Pancreas (tissue), 10 donors: ENCODE results near the gene ELANE. TPM values are rescaled to one million over a fixed set of nuclear protein-coding genes. Genes with fewer than 3 reads are reported as not detected.

ENCODE experiments used
- ATAC-seq, 4 donors: fragments of 200-7000 bp; cut with Tn5 transposase; one replicate each; pipeline versions ENCODE4 v1.8.0 to v1.9.1; 2020; ENCODE audit warnings: mild to moderate bottlenecking in 4 of 4, moderate library complexity in 4 of 4
- DNase-seq, 6 donors: peaks; one replicate each; pipeline ENCODE4 v3.0.0-alpha.2; 2020
- FAIRE-seq: peaks from 2 replicates; lab custom pipeline; 2012; peaks lifted over from hg19 to GRCh38; lab: Jason Lieb, UNC
- H3K27ac ChIP-seq, 4 donors: fragments of 200-600 bp; sonication (generic); 1 replicate in 3 of 4; 2 replicates in 1 of 4; pipeline versions ENCODE4 v1.5.0 to v1.8.0; 2020
- H3K27me3 ChIP-seq, 4 donors: fragments of 200-600 bp; one replicate each; pipeline ENCODE4 v1.8.0; 2021
- H3K36me3 ChIP-seq, 3 donors: fragments of 200-600 bp; sonication (generic) in 1 of 3; one replicate each; pipeline versions ENCODE4 v1.5.0 to v1.8.0; 2020 to 2021
- H3K4me1 ChIP-seq, 3 donors: fragments of 200-600 bp; one replicate each; pipeline ENCODE4 v1.8.0; 2021
- H3K4me3 ChIP-seq, 4 donors: fragments of 200-600 bp; sonication (generic) in 2 of 4; one replicate each; pipeline versions ENCODE4 v1.5.0 to v1.8.0; 2020 to 2021
- H3K9me3 ChIP-seq, 4 donors: fragments of 200-600 bp; one replicate each; pipeline ENCODE4 v1.8.0; 2021
- WGBS, 2 donors: extraction: QIAGEN DNeasy Blood & Tissue Kit; methylation state at CpG; one replicate each; pipeline ENCODE4 v1.1.7; 2013; 5-methylcytosine and 5-hydroxymethylcytosine counted together
- intact Hi-C, 3 donors: fragments of 100-400 bp; cut with DNase I; formaldehyde crosslinking; loops; one replicate each; pipeline versions ENCODE4 v1.11.1 to v1.14.2; 2022
- polyA plus RNA-seq, 2 donors: library from polyadenylated mRNA; stranded (reverse); fragments of 200-250 nt; gene quantifications; one replicate each; pipeline ENCODE4 v1.2.3, GENCODE V29; 2013
- total RNA-seq, 6 donors: library from RNA; stranded (reverse); fragmentation: NEBNext Ultra II Directional in 4 of 6; extraction: Animal tissue kit (Norgen Biotek cat#: 25700) in 4 of 6; gene quantifications; one replicate each; pipeline versions ENCODE4 v1.2.1 to v1.2.4, GENCODE V29; 2021 to 2023
- TF ChIP-seq, protein P1 (sequence below), 4 donors: fragments of 200-600 bp; sonication (generic) in 3 of 4; IDR thresholded peaks; one replicate each; pipeline versions ENCODE4 v1.5.0 to v1.8.0; 2021; ENCODE audit warnings: antibody characterized with exemption in 4 of 4
- donor health status: healthy with polysubstance abuse.
- donor health status: DM: no; HTN: no; CAD: no; lungs with moderate emphysema.
- donor health status: DM: no; HTN: no; CAD: no.
- donor health status: control.
- donor health status: control.
- donor health status: Bipolar disorder and iron deficiency.
- donor health status: DM: yes; HTN: yes; CAD: no.
- donor health status: DM: no; HTN: no; CAD: no.
- donor health status: DM: no; HTN: no; CAD: no.
- donor health status: DM: yes; HTN: yes; CAD: no.

ELANE gene
- total and polyA plus RNA-seq, 8 donors, result 0.16 to 0.57 (median 0.27) TPM; not detected in 4

GRCh38 chr19:858868-859843 lies 7.1 kb downstream of the ELANE start, which contains the start of gene CFD:
Gene CFD, plus strand, starts transcription at chr19:859664. Its CDS starts 26 bp downstream, at chr19:859690.
- FAIRE-seq (no peak), DNase-seq (peak in 2 of 6 donors; percentile 50 to 76), ATAC-seq (peak in 2 of 4 donors; percentile 1 to 26)
- Histone ChIP-seq H3K27ac (no peak within 1 kb of the TSS), H3K4me3 (peak within 1 kb of the TSS in 3 of 4 donors; percentile 18 to 42 (median 28)), H3K27me3 (no peaks in the 10 kb centered on the region), H3K9me3 (no peaks in the 10 kb centered on the region), H3K36me3 (no peaks in the 10 kb centered on the region), H3K4me1 (peaks cover 0 to 2% (median 0%) of the 10 kb centered on the region in 3 donors)
- TF ChIP-seq, protein P1, sequence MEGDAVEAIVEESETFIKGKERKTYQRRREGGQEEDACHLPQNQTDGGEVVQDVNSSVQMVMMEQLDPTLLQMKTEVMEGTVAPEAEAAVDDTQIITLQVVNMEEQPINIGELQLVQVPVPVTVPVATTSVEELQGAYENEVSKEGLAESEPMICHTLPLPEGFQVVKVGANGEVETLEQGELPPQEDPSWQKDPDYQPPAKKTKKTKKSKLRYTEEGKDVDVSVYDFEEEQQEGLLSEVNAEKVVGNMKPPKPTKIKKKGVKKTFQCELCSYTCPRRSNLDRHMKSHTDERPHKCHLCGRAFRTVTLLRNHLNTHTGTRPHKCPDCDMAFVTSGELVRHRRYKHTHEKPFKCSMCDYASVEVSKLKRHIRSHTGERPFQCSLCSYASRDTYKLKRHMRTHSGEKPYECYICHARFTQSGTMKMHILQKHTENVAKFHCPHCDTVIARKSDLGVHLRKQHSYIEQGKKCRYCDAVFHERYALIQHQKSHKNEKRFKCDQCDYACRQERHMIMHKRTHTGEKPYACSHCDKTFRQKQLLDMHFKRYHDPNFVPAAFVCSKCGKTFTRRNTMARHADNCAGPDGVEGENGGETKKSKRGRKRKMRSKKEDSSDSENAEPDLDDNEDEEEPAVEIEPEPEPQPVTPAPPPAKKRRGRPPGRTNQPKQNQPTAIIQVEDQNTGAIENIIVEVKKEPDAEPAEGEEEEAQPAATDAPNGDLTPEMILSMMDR (IDR thresholded peaks at IDR 0.05), result no peak
- WGBS, 2 donors, result 47 to 65% methylated on average over 21 to 24 of the region's 24 CpGs
- intact Hi-C loops, result no loop called here

DNA sequence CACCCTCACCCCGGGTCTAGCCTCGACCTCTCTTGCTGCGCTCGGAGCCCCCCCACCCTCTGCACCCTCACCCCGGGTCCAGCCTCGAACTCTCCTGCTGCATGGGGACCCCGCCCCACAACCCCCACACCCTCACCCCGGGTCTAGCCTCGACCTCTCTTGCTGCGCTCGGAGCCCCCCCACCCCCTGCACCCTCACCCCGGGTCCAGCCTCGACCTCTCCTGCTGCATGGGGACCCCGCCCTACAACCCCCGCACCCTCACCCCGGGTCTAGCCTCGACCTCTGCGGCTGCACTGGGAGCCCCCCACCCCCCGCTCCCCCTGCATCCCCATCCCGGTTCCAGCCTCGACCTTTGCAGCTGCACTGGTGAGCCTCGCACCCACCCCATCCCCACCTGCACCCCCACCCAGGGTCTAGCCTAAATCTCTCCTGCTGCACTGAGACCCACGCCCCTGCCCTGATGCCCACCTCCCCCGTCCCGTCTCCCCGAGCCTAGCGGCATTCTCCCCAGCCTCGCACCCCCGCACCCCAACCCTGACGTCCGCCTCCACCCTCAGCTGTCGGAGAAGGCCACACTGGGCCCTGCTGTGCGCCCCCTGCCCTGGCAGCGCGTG lies 9.1 kb downstream of the ELANE start:
- ATAC-seq (no peak), FAIRE-seq (no peak), DNase-seq (peak in 1 of 6 donors; percentile 84)
- Histone ChIP-seq H3K27ac (no peak overlapping the region), H3K4me3 (peak overlapping the region in 1 of 4 donors; percentile 42), H3K4me1 (peaks cover 0 to 3% (median 0%) of the 10 kb centered on the region in 3 donors), H3K9me3 (no peaks in the 10 kb centered on the region), H3K27me3 (no peaks in the 10 kb centered on the region), H3K36me3 (no peaks in the 10 kb centered on the region)
- intact Hi-C loops, result loop anchor here in 1 of 3 donors (5.0 to 10.0 kb wide), 2 partner anchors 89 to 124 kb away; partner anchors contain the start of gene WDR18
- TF ChIP-seq, protein P1 (IDR thresholded peaks at IDR 0.05), result no peak
- WGBS, 2 donors, result 45 to 53% methylated on average over 18 to 33 of the region's 35 CpGs

GRCh38 chr19:861756-862580 lies 9.9 kb downstream of the ELANE start:
- H3K4me3 ChIP-seq, result no peak overlapping the region
- 15 to 20% methylated on average over 53 to 60 of the region's 60 CpGs for WGBS, 2 donors
- DNase-seq, result peak in 4 of 6 donors; percentile 49 to 86 (median 65)
- no peaks in the 10 kb centered on the region for H3K36me3 ChIP-seq
- no peaks in the 10 kb centered on the region for H3K9me3 ChIP-seq
- TF ChIP-seq, protein P1 (IDR thresholded peaks at IDR 0.05), result no peak
- intact Hi-C loops, result loop anchor here in 1 of 3 donors (5.0 to 10.0 kb wide), 2 partner anchors 90 to 123 kb away; partner anchors contain the start of gene WDR18
- peaks cover 0 to 3% (median 0%) of the 10 kb centered on the region in 3 donors for H3K4me1 ChIP-seq
- peak in 3 of 4 donors; percentile 39 to 48 (median 47) for ATAC-seq
- no peak overlapping the region for H3K27ac ChIP-seq
- no peak for FAIRE-seq
- no peaks in the 10 kb centered on the region for H3K27me3 ChIP-seq

DNA sequence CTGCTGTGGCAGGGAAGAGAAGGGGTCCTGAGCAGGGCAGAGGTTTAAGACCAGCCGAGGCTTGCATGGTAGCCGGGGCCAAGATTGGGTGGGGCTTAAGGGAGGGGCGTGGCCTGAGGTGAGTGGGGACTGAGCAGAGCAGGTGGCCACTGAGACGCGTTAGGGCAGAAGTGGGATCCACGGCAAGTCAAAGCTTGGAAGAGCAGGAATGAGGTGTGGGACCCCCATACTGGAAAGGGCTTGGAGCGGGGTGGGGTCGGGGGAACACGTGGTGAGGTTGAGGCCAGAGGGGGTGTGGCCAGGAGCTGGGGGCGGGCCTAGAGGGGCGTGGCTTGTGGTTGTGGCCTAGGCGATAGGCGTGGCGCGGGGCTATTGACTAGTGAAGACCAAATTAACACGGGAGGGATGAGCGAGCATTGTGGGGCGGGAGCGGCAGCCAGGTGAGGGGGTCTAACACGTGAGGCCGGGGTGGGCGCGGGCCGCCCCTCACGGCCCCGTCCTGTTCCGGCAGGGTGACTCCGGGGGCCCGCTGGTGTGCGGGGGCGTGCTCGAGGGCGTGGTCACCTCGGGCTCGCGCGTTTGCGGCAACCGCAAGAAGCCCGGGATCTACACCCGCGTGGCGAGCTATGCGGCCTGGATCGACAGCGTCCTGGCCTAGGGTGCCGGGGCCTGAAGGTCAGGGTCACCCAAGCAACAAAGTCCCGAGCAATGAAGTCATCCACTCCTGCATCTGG lies 10.6 kb downstream of the ELANE start:
- Histone ChIP-seq H3K27ac (no peak overlapping the region), H3K9me3 (no peaks in the 10 kb centered on the region), H3K36me3 (peaks cover 0 to under 1% (median 0%) of the 10 kb centered on the region in 3 donors), H3K4me3 (no peak overlapping the region), H3K4me1 (peaks cover 0 to 3% (median 0%) of the 10 kb centered on the region in 3 donors), H3K27me3 (no peaks in the 10 kb centered on the region)
- ATAC-seq (peak; percentile 26 to 54 (median 42)), DNase-seq (peak in 5 of 6 donors; percentile 61 to 88 (median 73)), FAIRE-seq (no peak)
- TF ChIP-seq, protein P1 (IDR thresholded peaks at IDR 0.05), result no peak
- 14 to 19% methylated on average over 44 to 48 of the region's 48 CpGs for WGBS, 2 donors
- intact Hi-C loops, result loop anchor here in 1 of 3 donors (5.0 to 10.0 kb wide), 2 partner anchors 90 to 122 kb away; partner anchors contain the start of gene WDR18
